Tongue (tissue), 2 donors: ENCODE data around the gene ZNF605. TPM values are rescaled to one million over a fixed set of nuclear protein-coding genes. Genes with fewer than 3 reads are reported as not detected.
"Not testable (repeated sequence)": the region's sequence is repeated elsewhere in the genome, so short reads cannot be mapped to it uniquely, and the experiment has no call there.

Experiments
- DNase-seq: peaks from one replicate; pipeline ENCODE4 v3.0.0-alpha.2; 2015
- total RNA-seq: library from RNA; depleted of rRNA; stranded (reverse); fragments of >200 nt; gene quantifications from one replicate; pipeline ENCODE4 v1.2.3, GENCODE V29; 2014

ZNF605 gene
- total RNA-seq, 1 donor from 2014 or later = 18.9 TPM

GRCh38 chr12:132948146-132949066 is 7.7 kb downstream of the ZNF605 start:
- no peak for DNase-seq

GRCh38 chr12:132946246-132946820 is 9.8 kb downstream of the ZNF605 start:
- DNase-seq = no peak

GRCh38 chr12:132945806-132946205 is 10.3 kb downstream of the ZNF605 start:
- no peak for DNase-seq

GRCh38 chr12:132942611-132943010 is 13.5 kb downstream of the ZNF605 start:
- no peak for DNase-seq

- no peak for DNase-seq
Measured at GRCh38 chr12:132941336-132941954, 14.7 kb downstream of the ZNF605 start.

- DNase-seq = no peak
Measured at GRCh38 chr12:132940071-132940719, 15.9 kb downstream of the ZNF605 start.

- DNase-seq = not testable (repeated sequence)
Measured at GRCh38 chr12:132938807-132939206, 17.3 kb downstream of the ZNF605 start.

GRCh38 chr12:132937476-132937875 is 18.6 kb downstream of the ZNF605 start:
- DNase-seq = no peak

GRCh38 chr12:132936921-132937320 is 19.2 kb downstream of the ZNF605 start:
- not testable (repeated sequence) for DNase-seq

GRCh38 chr12:132936163-132936562 is 19.9 kb downstream of the ZNF605 start:
- DNase-seq = no peak

GRCh38 chr12:132926415-132926833 is 29.7 kb downstream of the ZNF605 start:
- no peak for DNase-seq

- DNase-seq = no peak
Measured at GRCh38 chr12:132925597-132926414, 30.3 kb downstream of the ZNF605 start.

- DNase-seq = no peak
Measured at GRCh38 chr12:132924356-132924755, 31.8 kb downstream of the ZNF605 start.

- no peak for DNase-seq
Measured at GRCh38 chr12:132923356-132923909, 32.7 kb downstream of the ZNF605 start.

- no peak for DNase-seq
Measured at GRCh38 chr12:132922676-132923075, 33.4 kb downstream of the ZNF605 start.

- no peak for DNase-seq
Measured at GRCh38 chr12:132921685-132922084, 34.4 kb downstream of the ZNF605 start.

- DNase-seq = no peak
Measured at GRCh38 chr12:132918680-132919079, 37.4 kb downstream of the ZNF605 start.

GRCh38 chr12:132909030-132909368 is 47.1 kb downstream of the ZNF605 start:
- DNase-seq = no peak

GRCh38 chr12:132908145-132909029 is 47.7 kb downstream of the ZNF605 start:
- DNase-seq = peak; percentile 98

GRCh38 chr12:132907789-132908144 is 48.3 kb downstream of the ZNF605 start:
- DNase-seq = not testable (repeated sequence)

GRCh38 chr12:132907216-132907615 is 48.9 kb downstream of the ZNF605 start:
- no peak for DNase-seq
